ENCODE measurements around the gene SRXN1. TPM values are rescaled to one million over a fixed set of nuclear protein-coding genes. Genes with fewer than 3 reads are reported as not detected.

The SRXN1 gene
- total and polyA plus RNA-seq, 5 donors from 2014 or later = 3.2 to 15.1 (median 12.7) TPM

DNA sequence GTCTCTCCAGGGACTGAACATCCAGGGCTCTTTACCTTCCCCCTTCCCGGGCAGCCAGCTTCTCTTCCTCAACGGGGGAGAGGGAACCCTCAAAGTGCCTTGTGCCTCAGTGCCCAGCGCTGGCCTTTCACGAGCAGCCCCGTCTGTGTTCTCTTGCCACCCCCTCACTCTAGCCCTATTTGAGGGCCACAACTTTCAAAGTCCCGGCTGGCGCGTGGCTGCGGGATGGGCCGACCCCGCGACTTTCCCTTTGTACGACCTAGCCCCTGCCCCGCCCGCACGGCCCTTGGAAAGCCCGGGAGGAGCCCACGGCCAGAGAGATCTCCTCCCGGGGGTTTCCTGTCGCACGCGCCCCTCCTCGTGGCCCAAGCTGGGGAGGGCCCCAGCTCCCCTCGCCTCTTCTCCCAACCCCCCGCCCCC is 22.0 kb upstream of the SRXN1 start:
- Histone ChIP-seq H3K4me1 (ENCODE audit: control insufficient read depth, insufficient read depth, low read length, poor library complexity, severe bottlenecking) (peaks cover 7% of the 10 kb centered on the region), H3K27me3 (ENCODE audit: control insufficient read depth, insufficient read depth, low read length) (peaks cover 14% of the 10 kb centered on the region), H3K4me3 (ENCODE audit: low read depth, low read length) (no peak overlapping the region), H3K9me3 (ENCODE audit: control insufficient read depth in 2 of 2, low read length in 2 of 2) (no peaks in the 10 kb centered on the region), H3K27ac (ENCODE audit: insufficient read depth, low read length, poor library complexity, severe bottlenecking) (no peak overlapping the region), H3K36me3 (ENCODE audit: control insufficient read depth, insufficient read depth, low read length) (no peaks in the 10 kb centered on the region)
- DNase-seq (no peak), ATAC-seq (ENCODE audit: low read depth in 2 of 2) (no peak)
- H3K4me3 Mint-ChIP-seq = no peak overlapping the region
- H3K9me3 Mint-ChIP-seq = peaks cover 0 to 5% (median 0%) of the 10 kb centered on the region in 7 donors
- H3K27ac Mint-ChIP-seq = no peak overlapping the region
- H3K4me1 Mint-ChIP-seq = peaks cover 0 to 18% (median 1%) of the 10 kb centered on the region in 4 donors
- H3K36me3 Mint-ChIP-seq = peaks cover 4% of the 10 kb centered on the region
- H3K27me3 Mint-ChIP-seq = peaks cover 69% of the 10 kb centered on the region

DNA sequence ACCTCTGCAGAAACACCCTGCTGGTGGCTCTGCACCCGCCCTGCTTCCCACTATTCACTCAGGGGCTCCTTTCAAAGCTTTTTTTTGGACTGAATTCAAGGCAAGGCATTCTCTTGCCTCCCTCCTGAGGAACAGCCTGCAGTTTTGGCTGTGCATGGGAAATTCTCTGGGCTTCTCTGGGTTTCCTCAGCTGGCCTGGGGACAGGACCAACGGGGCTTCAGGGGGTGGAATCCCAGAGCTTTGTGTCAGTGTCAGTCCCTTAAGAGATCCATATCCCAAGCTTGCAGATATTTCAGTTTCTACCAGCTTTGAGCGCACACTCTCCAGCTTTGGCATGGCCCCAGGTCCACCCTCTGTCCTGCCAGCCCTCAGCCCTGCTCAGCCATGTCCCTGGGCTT is 20.6 kb upstream of the SRXN1 start:
- Mint-ChIP-seq H3K27me3 (peaks cover 70% of the 10 kb centered on the region), H3K4me3 (no peak overlapping the region)

DNA sequence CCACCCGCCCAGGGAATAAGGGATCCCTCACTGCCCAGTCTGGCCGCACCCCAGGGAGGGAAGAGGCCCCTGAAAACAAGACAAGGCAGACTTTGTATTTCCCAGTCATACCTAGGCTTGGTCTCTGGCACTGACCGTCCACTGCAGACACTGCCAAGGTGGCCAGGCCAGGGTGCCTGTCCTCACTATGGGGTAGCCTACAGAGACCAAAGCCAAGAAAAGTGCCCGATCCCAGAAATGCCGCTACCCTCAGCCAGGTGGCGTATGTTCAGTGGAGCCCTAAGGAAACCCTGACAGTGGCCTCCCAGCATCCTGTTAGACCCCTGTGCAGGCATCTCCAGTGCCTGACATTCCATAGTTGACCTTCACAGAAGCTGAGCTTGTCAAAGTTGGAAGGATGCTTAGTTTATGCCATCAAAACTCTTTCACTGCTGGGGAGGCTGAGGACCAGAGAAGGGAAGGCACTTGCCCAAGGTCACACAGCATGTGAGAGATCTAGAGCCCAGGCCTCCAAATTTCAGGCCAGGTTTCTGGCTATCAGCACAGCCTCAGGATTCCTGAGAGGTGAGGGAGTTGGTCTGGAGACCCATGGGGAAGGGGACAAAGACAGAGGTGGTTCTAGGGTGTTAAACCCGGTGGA is 20.1 kb upstream of the SRXN1 start:
- peaks cover 12% of the 10 kb centered on the region for H3K27me3 ChIP-seq (ENCODE audit: control insufficient read depth, insufficient read depth, low read length)

More for the DNA sequence above, 20.6 kb upstream of the SRXN1 start:
- Histone ChIP-seq H3K36me3 (ENCODE audit: control insufficient read depth, insufficient read depth, low read length) (no peaks in the 10 kb centered on the region), H3K4me3 (ENCODE audit: low read depth, low read length) (no peak overlapping the region), H3K27ac (ENCODE audit: insufficient read depth, low read length, poor library complexity, severe bottlenecking) (no peak overlapping the region), H3K9me3 (ENCODE audit: control insufficient read depth in 2 of 2, low read length in 2 of 2) (no peaks in the 10 kb centered on the region), H3K4me1 (ENCODE audit: control insufficient read depth, insufficient read depth, low read length, poor library complexity, severe bottlenecking) (peaks cover 7% of the 10 kb centered on the region), H3K27me3 (ENCODE audit: control insufficient read depth, insufficient read depth, low read length) (peaks cover 12% of the 10 kb centered on the region)
- ATAC-seq (ENCODE audit: low read depth in 2 of 2) (no peak), DNase-seq (no peak)
- Mint-ChIP-seq H3K27ac (no peak overlapping the region), H3K36me3 (peaks cover 4% of the 10 kb centered on the region), H3K4me1 (peaks cover 0 to 18% (median 1%) of the 10 kb centered on the region in 4 donors), H3K9me3 (peaks cover 0 to 5% (median 0%) of the 10 kb centered on the region in 7 donors)

DNA sequence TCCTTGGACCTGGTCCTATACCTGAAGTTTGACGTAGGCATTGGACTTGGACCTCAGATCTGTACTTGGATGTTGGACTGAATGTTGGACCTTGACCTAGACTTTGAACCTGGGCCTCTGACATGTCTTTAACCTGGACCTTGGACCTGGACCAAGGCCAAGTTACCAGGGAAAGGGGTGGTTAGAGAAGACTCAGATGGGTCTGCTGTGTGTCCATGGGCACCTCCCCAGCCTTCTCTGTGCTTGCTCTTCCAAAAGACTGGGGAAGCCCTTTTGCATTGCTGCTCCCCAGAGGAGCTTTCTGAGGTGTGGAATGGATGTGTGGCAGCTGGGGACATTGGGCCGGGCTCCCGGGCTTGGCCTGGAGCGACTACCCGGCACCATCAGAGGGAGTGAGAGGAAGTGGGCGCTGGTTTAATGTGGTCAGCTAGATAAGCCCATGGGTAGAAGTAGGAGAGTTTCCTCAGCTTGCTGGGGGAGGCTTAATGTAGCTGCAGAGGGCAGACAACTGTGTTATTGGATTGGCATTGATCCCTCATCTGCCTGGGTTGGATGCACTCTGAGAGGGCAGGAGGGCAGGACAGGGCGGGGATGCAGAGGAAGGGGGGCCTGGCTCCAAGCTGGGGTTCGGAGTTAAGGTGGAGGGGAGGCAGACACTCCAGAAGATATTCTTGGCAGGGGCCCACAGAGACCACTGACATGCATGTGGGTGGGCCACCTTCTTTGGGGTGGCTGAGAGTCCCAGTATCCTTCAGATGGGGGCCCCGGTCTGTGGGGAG is 18.4 kb upstream of the SRXN1 start:
- no peak overlapping the region for H3K4me3 Mint-ChIP-seq
- no peak overlapping the region for H3K4me3 ChIP-seq (ENCODE audit: low read depth, low read length)
- ATAC-seq (ENCODE audit: low read depth in 2 of 2) = no peak
- H3K36me3 Mint-ChIP-seq = peaks cover 4% of the 10 kb centered on the region
- no peak overlapping the region for H3K27ac ChIP-seq (ENCODE audit: insufficient read depth, low read length, poor library complexity, severe bottlenecking)
- H3K27ac Mint-ChIP-seq = no peak overlapping the region
- no peak for DNase-seq
- no peaks in the 10 kb centered on the region for H3K36me3 ChIP-seq (ENCODE audit: control insufficient read depth, insufficient read depth, low read length)
- H3K9me3 Mint-ChIP-seq = peaks cover 0 to 5% (median 0%) of the 10 kb centered on the region in 7 donors
- H3K4me1 ChIP-seq (ENCODE audit: control insufficient read depth, insufficient read depth, low read length, poor library complexity, severe bottlenecking) = peaks cover 7% of the 10 kb centered on the region
- peaks cover 57% of the 10 kb centered on the region for H3K27me3 Mint-ChIP-seq
- no peaks in the 10 kb centered on the region for H3K9me3 ChIP-seq (ENCODE audit: control insufficient read depth in 2 of 2, low read length in 2 of 2)
- H3K4me1 Mint-ChIP-seq = peaks cover 0 to 16% (median 1%) of the 10 kb centered on the region in 4 donors
- peaks cover 10% of the 10 kb centered on the region for H3K27me3 ChIP-seq (ENCODE audit: control insufficient read depth, insufficient read depth, low read length)

More for the DNA sequence above, 20.1 kb upstream of the SRXN1 start:
- peaks cover 0 to 5% (median 0%) of the 10 kb centered on the region in 7 donors for H3K9me3 Mint-ChIP-seq
- Histone ChIP-seq H3K4me3 (ENCODE audit: low read depth, low read length) (no peak overlapping the region), H3K36me3 (ENCODE audit: control insufficient read depth, insufficient read depth, low read length) (no peaks in the 10 kb centered on the region), H3K4me1 (ENCODE audit: control insufficient read depth, insufficient read depth, low read length, poor library complexity, severe bottlenecking) (peaks cover 7% of the 10 kb centered on the region), H3K9me3 (ENCODE audit: control insufficient read depth in 2 of 2, low read length in 2 of 2) (no peaks in the 10 kb centered on the region), H3K27ac (ENCODE audit: insufficient read depth, low read length, poor library complexity, severe bottlenecking) (no peak overlapping the region)
- no peak overlapping the region for H3K27ac Mint-ChIP-seq
- DNase-seq (no peak), ATAC-seq (ENCODE audit: low read depth in 2 of 2) (no peak)
- H3K4me3 Mint-ChIP-seq = no peak overlapping the region
- peaks cover 67% of the 10 kb centered on the region for H3K27me3 Mint-ChIP-seq
- H3K36me3 Mint-ChIP-seq = peaks cover 4% of the 10 kb centered on the region
- peaks cover 0 to 17% (median 1%) of the 10 kb centered on the region in 4 donors for H3K4me1 Mint-ChIP-seq

DNA sequence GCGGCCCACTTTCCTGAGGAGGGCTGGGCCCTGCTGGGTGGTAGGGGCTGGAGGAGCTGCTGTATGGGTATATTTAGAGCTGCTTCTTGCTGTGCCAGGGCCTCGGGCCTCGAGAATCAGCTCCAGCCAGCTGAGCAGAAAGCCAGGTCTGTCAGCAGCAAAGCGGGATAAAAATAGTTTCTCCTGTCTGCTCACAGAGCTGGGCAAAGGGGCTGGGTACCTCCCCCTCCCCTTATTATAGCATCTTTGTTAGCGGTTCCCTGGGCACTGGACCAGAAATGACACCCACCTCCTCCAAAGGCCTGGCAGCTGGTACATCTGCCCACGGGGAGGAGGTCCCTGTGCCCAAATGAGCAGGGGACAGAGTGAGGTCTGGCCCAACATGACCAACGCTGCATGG is 16.6 kb upstream of the SRXN1 start:
- Mint-ChIP-seq H3K27ac (no peak overlapping the region), H3K4me1 (peaks cover 0 to 11% (median 0%) of the 10 kb centered on the region in 4 donors), H3K4me3 (no peak overlapping the region), H3K9me3 (peaks cover 0 to 3% (median 0%) of the 10 kb centered on the region in 7 donors), H3K27me3 (peaks cover 58% of the 10 kb centered on the region), H3K36me3 (no peaks in the 10 kb centered on the region)
- no peak overlapping the region for H3K27ac ChIP-seq (ENCODE audit: insufficient read depth, low read length, poor library complexity, severe bottlenecking)
- no peak for ATAC-seq (ENCODE audit: low read depth in 2 of 2)
- DNase-seq = no peak
- H3K9me3 ChIP-seq (ENCODE audit: control insufficient read depth in 2 of 2, low read length in 2 of 2) = no peaks in the 10 kb centered on the region
- H3K27me3 ChIP-seq (ENCODE audit: control insufficient read depth, insufficient read depth, low read length) = peaks cover 12% of the 10 kb centered on the region
- H3K36me3 ChIP-seq (ENCODE audit: control insufficient read depth, insufficient read depth, low read length) = no peaks in the 10 kb centered on the region
- no peak overlapping the region for H3K4me3 ChIP-seq (ENCODE audit: low read depth, low read length)
- H3K4me1 ChIP-seq (ENCODE audit: control insufficient read depth, insufficient read depth, low read length, poor library complexity, severe bottlenecking) = no peaks in the 10 kb centered on the region

GRCh38 chr20:668638-669037 is 15.6 kb upstream of the SRXN1 start:
- Mint-ChIP-seq H3K27ac (no peak overlapping the region), H3K36me3 (no peaks in the 10 kb centered on the region), H3K27me3 (peaks cover 52% of the 10 kb centered on the region), H3K4me1 (peaks cover 0 to 10% (median 0%) of the 10 kb centered on the region in 4 donors), H3K4me3 (no peak overlapping the region), H3K9me3 (peaks cover 0 to 2% (median 0%) of the 10 kb centered on the region in 7 donors)
- Histone ChIP-seq H3K27me3 (ENCODE audit: control insufficient read depth, insufficient read depth, low read length) (peaks cover 8% of the 10 kb centered on the region), H3K9me3 (ENCODE audit: control insufficient read depth in 2 of 2, low read length in 2 of 2) (no peaks in the 10 kb centered on the region), H3K36me3 (ENCODE audit: control insufficient read depth, insufficient read depth, low read length) (no peaks in the 10 kb centered on the region), H3K4me3 (ENCODE audit: low read depth, low read length) (no peak overlapping the region), H3K4me1 (ENCODE audit: control insufficient read depth, insufficient read depth, low read length, poor library complexity, severe bottlenecking) (no peaks in the 10 kb centered on the region), H3K27ac (ENCODE audit: insufficient read depth, low read length, poor library complexity, severe bottlenecking) (no peak overlapping the region)
- DNase-seq = no peak
- no peak for ATAC-seq (ENCODE audit: low read depth in 2 of 2)

GRCh38 chr20:668050-668449 is 15.1 kb upstream of the SRXN1 start:
- H3K9me3 Mint-ChIP-seq = peaks cover 0 to 2% (median 0%) of the 10 kb centered on the region in 7 donors
- H3K4me1 Mint-ChIP-seq = peaks cover 0 to 10% (median 0%) of the 10 kb centered on the region in 4 donors
- DNase-seq (no peak), ATAC-seq (ENCODE audit: low read depth in 2 of 2) (no peak)
- H3K27me3 Mint-ChIP-seq = peaks cover 51% of the 10 kb centered on the region
- no peaks in the 10 kb centered on the region for H3K9me3 ChIP-seq (ENCODE audit: control insufficient read depth in 2 of 2, low read length in 2 of 2)
- H3K36me3 Mint-ChIP-seq = no peaks in the 10 kb centered on the region
- no peaks in the 10 kb centered on the region for H3K36me3 ChIP-seq (ENCODE audit: control insufficient read depth, insufficient read depth, low read length)
- no peaks in the 10 kb centered on the region for H3K4me1 ChIP-seq (ENCODE audit: control insufficient read depth, insufficient read depth, low read length, poor library complexity, severe bottlenecking)
- H3K27ac Mint-ChIP-seq = no peak overlapping the region
- H3K27me3 ChIP-seq (ENCODE audit: control insufficient read depth, insufficient read depth, low read length) = peaks cover 8% of the 10 kb centered on the region
- no peak overlapping the region for H3K4me3 Mint-ChIP-seq
- no peak overlapping the region for H3K27ac ChIP-seq (ENCODE audit: insufficient read depth, low read length, poor library complexity, severe bottlenecking)
- no peak overlapping the region for H3K4me3 ChIP-seq (ENCODE audit: low read depth, low read length)
